K562 (cell line): ENCODE results near the gene TEX35. TPM values are rescaled to one million over a fixed set of nuclear protein-coding genes. Genes with fewer than 3 reads are reported as not detected.

Source experiments
- ATAC-seq: fragments of 200-7000 bp; cut with Tn5 transposase; 3 replicates; pipeline ENCODE4 v1.9.1; 2020; ENCODE audit warnings: moderate library complexity
- BruUV-seq: library from RNA; stranded (reverse); fragments of 400-500 nt; replicated peaks from 2 replicates; lab custom pipeline; 2021; lab: Mats Ljungman, UMichigan
- CTCF ChIA-PET: fragments of 300-600 bp; formaldehyde crosslinking; extraction: SDS; loops from one replicate; lab custom pipeline; 2021; ENCODE audit warnings: low intra/inter-chr PET ratio; lab: Yijun Ruan, JAX
- POLR2A ChIA-PET: fragments of 300-600, 350-650 bp; sonication (Branson Sonifier 250); formaldehyde crosslinking; extraction: SDS; loops from one replicate; lab custom pipeline; 2021; ENCODE audit warnings: antibody characterized with exemption, inconsistent platforms; lab: Yijun Ruan, JAX
- DNase-seq, 4 experiments: peaks; one replicate each; pipeline versions ENCODE4 v3.0.0 to v3.0.0-alpha.2; 2011 to 2018; ENCODE audit warnings: low spot score in 3 of 4, mixed read lengths in 3 of 4; ENCODE audit errors: extremely low read depth in 1 of 4
- FAIRE-seq: peaks from 2 replicates; lab custom pipeline; 2011; peaks lifted over from hg19 to GRCh38; lab: Jason Lieb, UNC
- H2AFZ ChIP-seq: 2 replicates; pipeline ENCODE4 v1.6.0; 2011; ENCODE audit warnings: low read depth, low read length, control low read depth, inconsistent platforms
- H3K27ac ChIP-seq: fragments of 200-600 bp; 3 replicates; pipeline ENCODE4 v1.8.0; 2011; ENCODE audit warnings: low read depth, mild to moderate bottlenecking, control low read depth, inconsistent platforms, low read length, moderate library complexity, mixed read lengths; ENCODE audit errors: extremely low read depth
- H3K27me3 ChIP-seq, 2 experiments: fragments of 300-600 bp in 1 of 2; 2 replicates in 1 of 2; 3 replicates in 1 of 2; pipeline versions ENCODE4 v1.6.0 to v1.8.0; 2011; ENCODE audit warnings: inconsistent platforms in 2 of 2, low read length in 2 of 2, mild to moderate bottlenecking in 1 of 2, mixed read lengths in 1 of 2, moderate library complexity in 1 of 2; ENCODE audit not compliant: control insufficient read depth in 2 of 2, insufficient read depth in 2 of 2
- H3K36me3 ChIP-seq: fragments of 300-600 bp; 3 replicates; pipeline ENCODE4 v1.8.0; 2011; ENCODE audit warnings: mild to moderate bottlenecking, low read length, inconsistent platforms; ENCODE audit not compliant: control insufficient read depth, insufficient read depth
- H3K4me1 ChIP-seq, 2 experiments: fragments of 200-600 bp in 1 of 2; replicated peaks in 1 of 2; 2 replicates in 1 of 2; 3 replicates in 1 of 2; pipeline versions ENCODE4 v1.5.1 to v1.8.0; 2011; ENCODE audit warnings: inconsistent platforms in 2 of 2, low read length in 2 of 2, mild to moderate bottlenecking in 1 of 2, mixed read lengths in 1 of 2, moderate library complexity in 1 of 2; ENCODE audit not compliant: control insufficient read depth in 2 of 2, insufficient read depth in 2 of 2
- H3K4me2 ChIP-seq: 2 replicates; pipeline ENCODE4 v1.6.1; 2011; ENCODE audit warnings: low read length, control low read depth, inconsistent platforms, mixed read lengths; ENCODE audit not compliant: insufficient read depth
- H3K4me3 ChIP-seq: fragments of 200-600 bp; sonication (generic), shearing (Covaris generic); 2 replicates; pipeline ENCODE4 v1.5.1; 2016; ENCODE audit warnings: control low read depth, inconsistent platforms
- H3K79me2 ChIP-seq: fragments of 200-600 bp; 3 replicates; pipeline ENCODE4 v1.8.0; 2011; ENCODE audit warnings: low read length, inconsistent platforms; ENCODE audit not compliant: control insufficient read depth, insufficient read depth
- H3K9ac ChIP-seq, 2 experiments: 2 replicates each; pipeline versions ENCODE4 v1.6.0 to v1.6.1; 2011; ENCODE audit warnings: low read depth in 2 of 2, low read length in 2 of 2, control low read depth in 1 of 2, inconsistent platforms in 1 of 2, mild to moderate bottlenecking in 1 of 2, mixed read lengths in 1 of 2; ENCODE audit not compliant: insufficient read depth in 1 of 2
- H3K9me1 ChIP-seq: one replicate; pipeline ENCODE4 v1.6.0; 2011; ENCODE audit warnings: inconsistent platforms, mild to moderate bottlenecking, low read length, moderate library complexity; ENCODE audit not compliant: control insufficient read depth, insufficient read depth
- H3K9me3 ChIP-seq: replicated peaks from 2 replicates; pipeline ENCODE4 v1.5.1; 2011; ENCODE audit warnings: low read depth, low read length, inconsistent platforms; ENCODE audit not compliant: control insufficient read depth, insufficient read depth
- H4K20me1 ChIP-seq: replicated peaks from 2 replicates; pipeline ENCODE4 v1.6.1; 2011; ENCODE audit warnings: low read length, inconsistent platforms, mixed read lengths; ENCODE audit not compliant: control insufficient read depth, insufficient read depth
- CHAMP1 ChIP-seq: fragments of 450-650 bp; IDR thresholded peaks from 2 replicates; pipeline ENCODE4 v1.6.1; 2016; ENCODE audit warnings: mild to moderate bottlenecking
- HDAC6 ChIP-seq: IDR thresholded peaks from 2 replicates; pipeline ENCODE4 v1.6.1; 2012; ENCODE audit warnings: low read depth, mild to moderate bottlenecking, control low read depth, inconsistent platforms, low read length, moderate library complexity
- HLTF ChIP-seq: fragments of 450-650 bp; IDR thresholded peaks from 2 replicates; pipeline ENCODE4 v1.6.1; 2016
- MBD2 ChIP-seq: sonication (generic); IDR thresholded peaks from 2 replicates; pipeline ENCODE4 v1.6.1; 2016; ENCODE audit warnings: low read depth, borderline replicate concordance
- SAFB2 ChIP-seq: fragments of 200-400 bp; formaldehyde crosslinking; IDR thresholded peaks from 2 replicates; pipeline ENCODE4 v1.6.1; 2018; ENCODE audit warnings: borderline replicate concordance, low read length, low read depth, moderate library complexity; ENCODE audit not compliant: severe bottlenecking
- SMARCA5 ChIP-seq: fragments of 450-650 bp; IDR thresholded peaks from 2 replicates; pipeline ENCODE4 v1.6.1; 2016
- SPI1 ChIP-seq: IDR thresholded peaks from 2 replicates; pipeline ENCODE4 v1.6.1; 2011; ENCODE audit warnings: low read depth, low read length, control low read depth, borderline replicate concordance
- TEAD1 ChIP-seq, 2 experiments: fragments of 450-650 bp in 1 of 2; sonication (generic) in 1 of 2; formaldehyde crosslinking; IDR thresholded peaks; 2 replicates each; pipeline versions ENCODE4 v1.4.0 to v1.8.0; 2020 to 2022; ENCODE audit warnings: mild to moderate bottlenecking in 2 of 2, missing genetic modification reagents in 1 of 2
- TFE3 ChIP-seq: fragments of 450-650 bp; formaldehyde crosslinking; IDR thresholded peaks from 2 replicates; pipeline ENCODE4 v1.4.0; 2020; ENCODE audit warnings: mild to moderate bottlenecking, mixed read lengths
- TRIM24 ChIP-seq, 2 experiments: fragments of 450-650 bp; IDR thresholded peaks; 2 replicates each; pipeline ENCODE4 v1.6.1; 2016
- TRIM25 ChIP-seq: fragments of 450-650 bp; IDR thresholded peaks from 2 replicates; pipeline ENCODE4 v1.7.0; 2016; ENCODE audit warnings: borderline replicate concordance
- U2AF1 ChIP-seq: fragments of 200-400 bp; formaldehyde crosslinking; optimal IDR thresholded peaks from 2 replicates; pipeline ENCODE3; 2017; ENCODE audit warnings: mild to moderate bottlenecking, low read depth, low read length, moderate library complexity
- ZNF232 ChIP-seq: sonication (generic); formaldehyde crosslinking; IDR thresholded peaks from 2 replicates; pipeline ENCODE4 v1.8.0; 2022; ENCODE audit warnings: mild to moderate bottlenecking, missing genetic modification reagents
- ZNF75A ChIP-seq: fragments of 450-650 bp; formaldehyde crosslinking; IDR thresholded peaks from 2 replicates; pipeline ENCODE4 v1.4.0; 2020; ENCODE audit warnings: mild to moderate bottlenecking
- ZNF830 ChIP-seq: fragments of 250-450 bp; sonication (Bioruptor Pico); IDR thresholded peaks from 2 replicates; pipeline ENCODE4 v1.5.0; 2021; ENCODE audit warnings: mild to moderate bottlenecking
- WGBS: fragments of 100-300 bp; shearing (Covaris generic); methylation state at CpG from one replicate; pipeline ENCODE4 v1.1.6; 2016; ENCODE audit warnings: low coverage, mixed read lengths; ENCODE audit not compliant: insufficient coverage; ENCODE audit errors: missing lambda C conversion rate; 5-methylcytosine and 5-hydroxymethylcytosine counted together
- in situ Hi-C: fragments of 300-500 bp; cut with MboI; formaldehyde crosslinking; loops from 4 replicates; pipeline ENCODE4 v1.15.0; 2018; ENCODE audit warnings: inconsistent platforms, mixed read lengths
- intact Hi-C: fragments of 100-400 bp; cut with micrococcal nuclease; formaldehyde crosslinking; loops from 2 replicates; pipeline ENCODE4 v1.14.2; 2022
- polyA plus RNA-seq, 8 experiments: library from polyadenylated mRNA; depleted of rRNA in 4 of 8; stranded (reverse) in 5 of 8; unstranded in 3 of 8; fragments of >200 nt; fragmentation: Nextera tagmentation in 2 of 8; fragmentation: Illumina TruSeq in 1 of 8; extraction: Ambion mirVana in 2 of 8; extraction: Trizol in 1 of 8; gene quantifications; 2 replicates each; pipeline versions ENCODE4 v1.2.1 to v1.2.3, GENCODE V29; 2011 to 2014; ENCODE audit warnings: inconsistent platforms in 1 of 8, missing spikeins in 1 of 8
- total RNA-seq, 7 experiments: library from RNA; depleted of rRNA in 6 of 7; stranded (reverse); fragments of >200 nt in 6 of 7; fragmentation: Illumina TruSeq in 2 of 7; extraction: Trizol in 2 of 7; gene quantifications; 2 replicates each; pipeline versions ENCODE4 v1.2.1 to v1.2.3, GENCODE V29; 2011 to 2021; ENCODE audit warnings: low replicate concordance in 1 of 7

TEX35 gene
- total and polyA plus RNA-seq, 9 of the 15 experiments (the other 6 are each of a cell fraction or from before 2014, with no cell fraction given), result not detected

- no peak for TF ChIP-seq CHAMP1
- TF ChIP-seq TRIM24 (IDR thresholded peaks at IDR 0.05), result no peak
- no peak for TF ChIP-seq TEAD1 (CRISPR knock-in tag; IDR thresholded peaks at IDR 0.05)
- TF ChIP-seq HLTF, result no peak
- TF ChIP-seq MBD2, result no peak
Observed at GRCh38 chr1:178489399-178489798, 23.5 kb upstream of the TEX35 start (continued).

- peaks cover 32 to 70% of the 10 kb centered on the region in 2 experiments; a peak in 4 of 5 replicates for H3K27me3 ChIP-seq
- POLR2A ChIA-PET, result interaction anchor here (0.6 kb wide), 1 partner anchor 9 kb away, joined by 3 read pairs; no protein-coding TSS in a partner anchor
- no peak overlapping the region for H3K4me2 ChIP-seq
- FAIRE-seq (no peak), DNase-seq (no peak), ATAC-seq (no peak)
- 0 out of 4 replicates have a peak overlapping the region, but pooled peaks of 1 of the 2 experiments have one; percentile 8 for H3K9ac ChIP-seq
- H2AFZ ChIP-seq, result no peak overlapping the region
- CTCF ChIA-PET, result no interaction called here
- H3K36me3 ChIP-seq, result no peaks in the 10 kb centered on the region
- no peaks in the 10 kb centered on the region for H3K9me3 ChIP-seq
- in situ Hi-C loops, result no loop called here
- H3K27ac ChIP-seq, result no peak overlapping the region
- H3K9me1 ChIP-seq, result no peaks in the 10 kb centered on the region
- 0% methylated on average over 8 of the region's 8 CpGs for WGBS
- no peak overlapping the region for H3K4me3 ChIP-seq
- intact Hi-C loops, result no loop called here
- no peak for TF ChIP-seq ZNF75A
- no peak for TF ChIP-seq SPI1
- TF ChIP-seq TFE3 (CRISPR knock-in tag), result no peak
- TF ChIP-seq HDAC6, result no peak
- TF ChIP-seq SAFB2, result no peak
- no peak for TF ChIP-seq ZNF830
- TF ChIP-seq TRIM25, result no peak
- no peak for TF ChIP-seq ZNF232 (CRISPR knock-in tag)
- TF ChIP-seq SMARCA5, result no peak
- no peak for TF ChIP-seq U2AF1
- H3K4me1 ChIP-seq, result no peaks in the 10 kb centered on the region; a peak in 1 of 5 replicates
- BruUV-seq, result no TSS peak
- H3K79me2 ChIP-seq, result no peaks in the 10 kb centered on the region
- no peaks in the 10 kb centered on the region for H4K20me1 ChIP-seq
Observed at GRCh38 chr1:178490136-178490535, 22.8 kb upstream of the TEX35 start.
